CD8-positive, alpha-beta memory T cell (primary cell): ENCODE data around the gene DBP. TPM values are rescaled to one million over a fixed set of nuclear protein-coding genes. Genes with fewer than 3 reads are reported as not detected.
"Not testable (repeated sequence)": the region's sequence is repeated elsewhere in the genome, so short reads cannot be mapped to it uniquely, and the experiment has no call there.

Source experiments
- CTCF ChIA-PET: fragments of 350-600 bp; sonication (Branson Sonifier 250); formaldehyde crosslinking; loops from one replicate; lab custom pipeline; 2021; ENCODE audit warnings: antibody characterized with exemption; lab: Charles Lee
- POLR2A ChIA-PET: fragments of 350-600 bp; sonication (Branson Sonifier 250); formaldehyde crosslinking; loops from one replicate; lab custom pipeline; 2021; ENCODE audit warnings: antibody characterized with exemption; lab: Charles Lee
- DNase-seq, 5 donors: peaks; one replicate each; pipeline versions ENCODE4 v3.0.0 to v3.0.0-alpha.2; 2020 to 2022; ENCODE audit warnings: mixed read lengths in 1 of 5
- H3K27ac ChIP-seq: one replicate; pipeline ENCODE4 v1.7.0; 2013; ENCODE audit warnings: low read depth, mild to moderate bottlenecking, low read length, moderate library complexity
- H3K27me3 ChIP-seq: 2 replicates; pipeline ENCODE4 v1.7.0; 2013; ENCODE audit warnings: low read length, mild to moderate bottlenecking; ENCODE audit not compliant: insufficient read depth, poor library complexity, severe bottlenecking
- H3K36me3 ChIP-seq: 2 replicates; pipeline ENCODE4 v1.7.0; 2013; ENCODE audit warnings: mild to moderate bottlenecking, low read length, moderate library complexity; ENCODE audit not compliant: insufficient read depth
- H3K4me1 ChIP-seq: 2 replicates; pipeline ENCODE4 v1.7.0; 2013; ENCODE audit warnings: mild to moderate bottlenecking, low read length, moderate library complexity; ENCODE audit not compliant: insufficient read depth
- H3K4me3 ChIP-seq: 2 replicates; pipeline ENCODE4 v1.7.0; 2013; ENCODE audit warnings: mild to moderate bottlenecking, low read length
- H3K9me3 ChIP-seq: 2 replicates; pipeline ENCODE4 v1.7.0; 2013; ENCODE audit warnings: mild to moderate bottlenecking, low read length
- H3K27ac Mint-ChIP-seq, 8 donors: one replicate each; pipeline ENCODE4 v1.8.0; 2020 to 2021; ENCODE audit warnings: mixed read lengths in 8 of 8, mild to moderate bottlenecking in 6 of 8, inconsistent platforms in 3 of 8, moderate library complexity in 3 of 8
- H3K27me3 Mint-ChIP-seq, 2 donors: one replicate each; pipeline ENCODE4 v1.8.0; 2020 to 2021; ENCODE audit warnings: mixed read lengths in 2 of 2, mild to moderate bottlenecking in 1 of 2, moderate library complexity in 1 of 2
- H3K36me3 Mint-ChIP-seq, 3 donors: one replicate each; pipeline ENCODE4 v1.8.0; 2020 to 2021; ENCODE audit warnings: mixed read lengths in 3 of 3, inconsistent platforms in 1 of 3, mild to moderate bottlenecking in 1 of 3
- H3K4me1 Mint-ChIP-seq, 3 donors: one replicate each; pipeline ENCODE4 v1.8.0; 2020 to 2021; ENCODE audit warnings: mixed read lengths in 3 of 3, inconsistent platforms in 1 of 3, mild to moderate bottlenecking in 1 of 3
- H3K4me3 Mint-ChIP-seq, 7 donors: one replicate each; pipeline ENCODE4 v1.8.0; 2020 to 2021; ENCODE audit warnings: mixed read lengths in 7 of 7, mild to moderate bottlenecking in 6 of 7, moderate library complexity in 4 of 7, inconsistent platforms in 2 of 7
- H3K9me3 Mint-ChIP-seq, 5 donors: one replicate each; pipeline ENCODE4 v1.8.0; 2020 to 2022; ENCODE audit warnings: mixed read lengths in 5 of 5, mild to moderate bottlenecking in 3 of 5, moderate library complexity in 2 of 5, inconsistent platforms in 1 of 5
- polyA plus RNA-seq: library from polyadenylated mRNA; unstranded; fragments of 300-500 nt; fragmentation: Illumina TruSeq; gene quantifications from one replicate; pipeline ENCODE4 v1.2.3, GENCODE V29; 2021
- total RNA-seq, 2 experiments: library from RNA; stranded (reverse); gene quantifications; one replicate each; pipeline ENCODE4 v1.2.3, GENCODE V29; 2021

The DBP gene
- total RNA-seq (10 to 100 TPM; 10.9 to 12.1 TPM), polyA plus RNA-seq (84.1 TPM)

GRCh38 chr19:48636859-48637448 is at the start of gene DBP:
Gene DBP (minus strand): TSS chr19:48637379. CDS start chr19:48636994, 385 bp downstream.
- H3K4me1 ChIP-seq, result peaks cover 45% of the 10 kb centered on the region
- CTCF ChIA-PET, result interaction anchor here (1.2 to 2.3 kb wide), 2 partner anchors 9 to 28 kb away, joined by 3 to 14 read pairs; partner anchors contain the start of gene CA11
- Mint-ChIP-seq H3K9me3 (peaks cover 0 to 2% (median 0%) of the 10 kb centered on the region in 5 donors), H3K4me1 (peaks cover 35 to 69% (median 42%) of the 10 kb centered on the region in 3 donors), H3K36me3 (peaks cover 0 to 33% (median 0%) of the 10 kb centered on the region in 3 donors), H3K27me3 (peaks cover 0 to 2% of the 10 kb centered on the region in 2 donors), H3K27ac (peak within 1 kb of the TSS; percentile 88 to 100 (median 98)), H3K4me3 (peak within 1 kb of the TSS; percentile 84 to 100 (median 98))
- POLR2A ChIA-PET, result interaction anchor here (0.9 to 2.7 kb wide), 6 partner anchors 9 to 387 kb away, joined by 3 to 23 read pairs (median 5); partner anchors contain the start of genes CA11, RPL18 and SPHK2
- H3K27ac ChIP-seq, result peak within 1 kb of the TSS; percentile 97
- peaks cover 11% of the 10 kb centered on the region for H3K36me3 ChIP-seq
- no peaks in the 10 kb centered on the region for H3K27me3 ChIP-seq
- no peaks in the 10 kb centered on the region for H3K9me3 ChIP-seq
- H3K4me3 ChIP-seq, result peak within 1 kb of the TSS; percentile 97
- peak in 2 of 5 donors; percentile 20 to 67 for DNase-seq

GRCh38 chr19:48686637-48687036 is 49.5 kb upstream of the DBP start:
- H3K4me1 Mint-ChIP-seq, H3K4me3 ChIP-seq, H3K9me3 ChIP-seq, H3K27ac ChIP-seq, H3K27me3 Mint-ChIP-seq, H3K9me3 Mint-ChIP-seq, H3K36me3 ChIP-seq, H3K4me1 ChIP-seq, DNase-seq, H3K27ac Mint-ChIP-seq, H3K4me3 Mint-ChIP-seq, H3K36me3 Mint-ChIP-seq, H3K27me3 ChIP-seq: not testable (repeated sequence)
- CTCF ChIA-PET, result interaction anchor here (1.8 kb wide), 1 partner anchor 11 kb away, joined by 6 read pairs; no protein-coding TSS in a partner anchor
- POLR2A ChIA-PET, result interaction anchor here (0.5 kb wide), 1 partner anchor 138 kb away, joined by 5 read pairs; no protein-coding TSS in a partner anchor

GRCh38 chr19:48686088-48686487 is 48.9 kb upstream of the DBP start:
- Histone ChIP-seq H3K9me3 (no peaks in the 10 kb centered on the region), H3K27ac (no peak overlapping the region), H3K36me3 (no peaks in the 10 kb centered on the region), H3K27me3 (no peaks in the 10 kb centered on the region), H3K4me3 (no peak overlapping the region), H3K4me1 (no peaks in the 10 kb centered on the region)
- ChIA-PET POLR2A (interaction anchor here (0.5 kb wide), 1 partner anchor 139 kb away, joined by 5 read pairs; no protein-coding TSS in a partner anchor), CTCF (no interaction called here)
- H3K27me3 Mint-ChIP-seq, result no peaks in the 10 kb centered on the region
- H3K4me1 Mint-ChIP-seq, result no peaks in the 10 kb centered on the region
- no peak overlapping the region for H3K4me3 Mint-ChIP-seq
- no peaks in the 10 kb centered on the region for H3K9me3 Mint-ChIP-seq
- DNase-seq, result no peak
- no peaks in the 10 kb centered on the region for H3K36me3 Mint-ChIP-seq
- H3K27ac Mint-ChIP-seq, result no peak overlapping the region

- Mint-ChIP-seq H3K27me3 (no peaks in the 10 kb centered on the region), H3K4me3 (no peak overlapping the region), H3K36me3 (no peaks in the 10 kb centered on the region), H3K4me1 (no peaks in the 10 kb centered on the region), H3K27ac (no peak overlapping the region), H3K9me3 (no peaks in the 10 kb centered on the region)
- no peaks in the 10 kb centered on the region for H3K27me3 ChIP-seq
- H3K36me3 ChIP-seq, result no peaks in the 10 kb centered on the region
- POLR2A ChIA-PET, result no interaction called here
- no peaks in the 10 kb centered on the region for H3K4me1 ChIP-seq
- no peak overlapping the region for H3K4me3 ChIP-seq
- no peak for DNase-seq
- H3K27ac ChIP-seq, result no peak overlapping the region
- CTCF ChIA-PET, result no interaction called here
- no peaks in the 10 kb centered on the region for H3K9me3 ChIP-seq
These were observed 48.4 kb upstream of the DBP start for GRCh38 chr19:48685583-48685982.

- no peaks in the 10 kb centered on the region for H3K4me1 ChIP-seq
- H3K27me3 ChIP-seq, result no peaks in the 10 kb centered on the region
- Mint-ChIP-seq H3K4me1 (no peaks in the 10 kb centered on the region), H3K4me3 (no peak overlapping the region), H3K27ac (peak overlapping the region in 1 of 8 donors; percentile 84), H3K27me3 (no peaks in the 10 kb centered on the region), H3K36me3 (no peaks in the 10 kb centered on the region), H3K9me3 (no peaks in the 10 kb centered on the region)
- ChIA-PET POLR2A (no interaction called here), CTCF (interaction anchor here (1.3 kb wide), 1 partner anchor 9 kb away, joined by 3 read pairs; no protein-coding TSS in a partner anchor)
- no peaks in the 10 kb centered on the region for H3K9me3 ChIP-seq
- DNase-seq, result peak in 1 of 5 donors; percentile 37
- H3K4me3 ChIP-seq, result no peak overlapping the region
- no peak overlapping the region for H3K27ac ChIP-seq
- H3K36me3 ChIP-seq, result no peaks in the 10 kb centered on the region
These were observed 46.2 kb upstream of the DBP start for GRCh38 chr19:48683349-48683748.

GRCh38 chr19:48681127-48681470 is 43.9 kb upstream of the DBP start:
- no peaks in the 10 kb centered on the region for H3K36me3 Mint-ChIP-seq
- H3K27me3 ChIP-seq, result no peaks in the 10 kb centered on the region
- H3K27ac Mint-ChIP-seq, result no peak overlapping the region
- H3K4me3 Mint-ChIP-seq, result no peak overlapping the region
- DNase-seq, result no peak
- H3K4me3 ChIP-seq, result no peak overlapping the region
- H3K27me3 Mint-ChIP-seq, result no peaks in the 10 kb centered on the region
- ChIA-PET CTCF (no interaction called here), POLR2A (no interaction called here)
- no peaks in the 10 kb centered on the region for H3K9me3 ChIP-seq
- H3K36me3 ChIP-seq, result no peaks in the 10 kb centered on the region
- H3K4me1 Mint-ChIP-seq, result no peaks in the 10 kb centered on the region
- no peaks in the 10 kb centered on the region for H3K4me1 ChIP-seq
- H3K9me3 Mint-ChIP-seq, result no peaks in the 10 kb centered on the region
- no peak overlapping the region for H3K27ac ChIP-seq

GRCh38 chr19:48680436-48681126 is 43.4 kb upstream of the DBP start:
- Mint-ChIP-seq H3K27ac (no peak overlapping the region), H3K4me3 (no peak overlapping the region), H3K36me3 (no peaks in the 10 kb centered on the region), H3K9me3 (no peaks in the 10 kb centered on the region), H3K27me3 (no peaks in the 10 kb centered on the region), H3K4me1 (peaks cover 0 to under 1% (median under 1%) of the 10 kb centered on the region in 3 donors)
- Histone ChIP-seq H3K36me3 (no peaks in the 10 kb centered on the region), H3K27ac (no peak overlapping the region), H3K4me1 (peaks cover 2% of the 10 kb centered on the region), H3K27me3 (no peaks in the 10 kb centered on the region), H3K4me3 (no peak overlapping the region), H3K9me3 (no peaks in the 10 kb centered on the region)
- ChIA-PET POLR2A (no interaction called here), CTCF (no interaction called here)
- DNase-seq, result no peak

GRCh38 chr19:48680006-48680405 is 42.8 kb upstream of the DBP start:
- H3K4me1 ChIP-seq, H3K4me1 Mint-ChIP-seq, H3K9me3 ChIP-seq, DNase-seq, H3K4me3 Mint-ChIP-seq, H3K36me3 Mint-ChIP-seq, H3K27me3 Mint-ChIP-seq, H3K27me3 ChIP-seq, H3K27ac ChIP-seq, H3K4me3 ChIP-seq, POLR2A ChIA-PET, H3K9me3 Mint-ChIP-seq, H3K27ac Mint-ChIP-seq, CTCF ChIA-PET, H3K36me3 ChIP-seq: not testable (repeated sequence)
